T-helper 1 cell treated with Interleukin-12 subunit alpha and Interleukin-12 subunit beta and Interleukin-4 antibody, amounts not matched to agents 30 ng/mL and 1 ng/mL, for 36 hours (primary cell): Measurements from ENCODE around the gene SFXN4. TPM values are rescaled to one million over a fixed set of nuclear protein-coding genes. Genes with fewer than 3 reads are reported as not detected.

Source experiments
- intact Hi-C: fragments of 100-400 bp; cut with micrococcal nuclease; formaldehyde crosslinking; loops from one replicate; pipeline ENCODE4 v1.15.1; 2024
- total RNA-seq: library from RNA; stranded (reverse); gene quantifications from 2 replicates; pipeline ENCODE4 v1.2.3, GENCODE V29; 2022

The SFXN4 gene
- total RNA-seq, 1 donor from 2014 or later, result 28.0 TPM

GRCh38 chr10:119149157-119149556 lies 16.4 kb downstream of the SFXN4 start:
- intact Hi-C loops, result no loop called here

- intact Hi-C loops, result no loop called here
Measured at GRCh38 chr10:119143657-119144056, 21.9 kb downstream of the SFXN4 start.

GRCh38 chr10:119140603-119141245 lies 24.8 kb downstream of the SFXN4 start:
- intact Hi-C loops, result no loop called here

- intact Hi-C loops, result loop anchor here (5.0 to 10.0 kb wide), 2 partner anchors 278 to 735 kb away; partner anchors contain the start of gene MCMBP
Measured at GRCh38 chr10:119139464-119140067, 25.9 kb downstream of the SFXN4 start.

- intact Hi-C loops, result loop anchor here (5.0 to 10.0 kb wide), 2 partner anchors 279 to 736 kb away; partner anchors contain the start of gene MCMBP
Measured at GRCh38 chr10:119138346-119139306, 26.9 kb downstream of the SFXN4 start.

GRCh38 chr10:119137878-119138277 lies 27.6 kb downstream of the SFXN4 start:
- intact Hi-C loops, result loop anchor here (5.0 to 10.0 kb wide), 2 partner anchors 279 to 737 kb away; partner anchors contain the start of gene MCMBP

GRCh38 chr10:119136084-119136483 lies 29.4 kb downstream of the SFXN4 start:
- intact Hi-C loops, result loop anchor here (5.0 to 10.0 kb wide), 2 partner anchors 281 to 739 kb away; partner anchors contain the start of gene MCMBP

- intact Hi-C loops, result loop anchor here (5.0 to 10.0 kb wide), 2 partner anchors 282 to 739 kb away; partner anchors contain the start of gene MCMBP
Measured at GRCh38 chr10:119135513-119135881, 30.0 kb downstream of the SFXN4 start.

GRCh38 chr10:119133949-119134348 lies 31.6 kb downstream of the SFXN4 start:
- intact Hi-C loops, result loop anchor here (2.0 to 10.0 kb wide), 3 partner anchors 73 to 741 kb away; partner anchors contain the start of genes GRK5 and MCMBP

GRCh38 chr10:119132521-119133345 lies 32.8 kb downstream of the SFXN4 start:
- intact Hi-C loops, result loop anchor here (1.0 to 10.0 kb wide), 7 partner anchors 46 to 742 kb away; partner anchors contain the start of genes GRK5, MCMBP and PRDX3

GRCh38 chr10:119131512-119132240 lies 33.8 kb downstream of the SFXN4 start:
- intact Hi-C loops, result loop anchor here (1.0 to 10.0 kb wide), 12 partner anchors 27 to 743 kb away; partner anchors contain the start of genes DENND10, EIF3A, GRK5 and MCMBP

GRCh38 chr10:119129721-119130120 lies 35.8 kb downstream of the SFXN4 start:
- intact Hi-C loops, result loop anchor here (10.0 kb wide), 1 partner anchor 745 kb away; the partner anchor contains the start of gene MCMBP

- intact Hi-C loops, result no loop called here
Measured at GRCh38 chr10:119125942-119126341, 39.6 kb downstream of the SFXN4 start.

GRCh38 chr10:119120875-119121274 lies 44.6 kb downstream of the SFXN4 start:
- intact Hi-C loops, result loop anchor here (2.0 kb wide), 1 partner anchor 16 kb away; the partner anchor contains the start of gene DENND10

- intact Hi-C loops, result loop anchor here (2.0 kb wide), 1 partner anchor 16 kb away; the partner anchor contains the start of gene DENND10
Measured at GRCh38 chr10:119120413-119120867, 45.1 kb downstream of the SFXN4 start.

- intact Hi-C loops, result no loop called here
Measured at GRCh38 chr10:119119400-119119799, 46.1 kb downstream of the SFXN4 start.

- intact Hi-C loops, result no loop called here
Measured at GRCh38 chr10:119118231-119118630, 47.3 kb downstream of the SFXN4 start.

- intact Hi-C loops, result no loop called here
Measured at GRCh38 chr10:119116326-119116951, 49.1 kb downstream of the SFXN4 start.

GRCh38 chr10:119115926-119116325 lies 49.6 kb downstream of the SFXN4 start:
- intact Hi-C loops, result no loop called here
